Vagina (tissue), 2 donors: Measurements from ENCODE around the gene SPINT2. TPM values are rescaled to one million over a fixed set of nuclear protein-coding genes. Genes with fewer than 3 reads are reported as not detected.

Experiments
- DNase-seq, 2 donors: peaks; one replicate each; pipeline ENCODE4 v3.0.0-alpha.2; 2017; ENCODE audit errors: extremely low spot score in 2 of 2
- H3K27ac ChIP-seq: fragments of 200-600 bp; sonication (generic); one replicate; pipeline ENCODE4 v1.5.1; 2019
- H3K27me3 ChIP-seq: fragments of 200-600 bp; sonication (generic); one replicate; pipeline ENCODE4 v1.5.1; 2019
- H3K36me3 ChIP-seq, 2 donors: fragments of 200-600 bp; sonication (generic); one replicate each; pipeline ENCODE4 v1.5.1; 2017 to 2019
- H3K4me1 ChIP-seq: fragments of 200-600 bp; sonication (generic); one replicate; pipeline ENCODE4 v1.5.1; 2019
- H3K4me3 ChIP-seq, 2 donors: fragments of 200-600 bp; sonication (generic); 1 replicate in 1 of 2; 2 replicates in 1 of 2; pipeline ENCODE4 v1.5.1; 2016 to 2019
- H3K9me3 ChIP-seq: fragments of 200-600 bp; sonication (generic); one replicate; pipeline ENCODE4 v1.5.1; 2019
- POLR2A ChIP-seq, 2 donors: fragments of 450-650 bp; IDR thresholded peaks; one replicate each; pipeline ENCODE4 v1.6.1; 2017; ENCODE audit warnings: antibody characterized with exemption in 2 of 2, mild to moderate bottlenecking in 2 of 2, moderate library complexity in 2 of 2
- POLR2AphosphoS5 ChIP-seq, 2 donors: sonication (generic); formaldehyde crosslinking; IDR thresholded peaks; one replicate each; pipeline ENCODE4 v1.9.0; 2017; ENCODE audit warnings: antibody characterized with exemption in 2 of 2, mild to moderate bottlenecking in 2 of 2, low read depth in 1 of 2; ENCODE audit not compliant: insufficient read depth in 1 of 2
- intact Hi-C: fragments of 100-400 bp; cut with DNase I; formaldehyde crosslinking; loops from one replicate; pipeline ENCODE4 v1.15.1; 2023
- total RNA-seq: library from RNA; depleted of rRNA; stranded (reverse); fragments of >200 nt; gene quantifications from one replicate; pipeline ENCODE4 v1.2.3, GENCODE V29; 2016
- TF ChIP-seq, protein P1 (sequence below), 3 experiments: fragments of 450-650 bp in 2 of 3; fragments of 200-600 bp in 1 of 3; sonication (generic) in 1 of 3; IDR thresholded peaks; one replicate each; pipeline ENCODE4 v1.5.1; 2017 to 2019; ENCODE audit warnings: antibody characterized with exemption in 3 of 3, mild to moderate bottlenecking in 2 of 3, moderate library complexity in 2 of 3

SPINT2 gene
- total RNA-seq, 1 donor from 2014 or later: 174 TPM

DNA sequence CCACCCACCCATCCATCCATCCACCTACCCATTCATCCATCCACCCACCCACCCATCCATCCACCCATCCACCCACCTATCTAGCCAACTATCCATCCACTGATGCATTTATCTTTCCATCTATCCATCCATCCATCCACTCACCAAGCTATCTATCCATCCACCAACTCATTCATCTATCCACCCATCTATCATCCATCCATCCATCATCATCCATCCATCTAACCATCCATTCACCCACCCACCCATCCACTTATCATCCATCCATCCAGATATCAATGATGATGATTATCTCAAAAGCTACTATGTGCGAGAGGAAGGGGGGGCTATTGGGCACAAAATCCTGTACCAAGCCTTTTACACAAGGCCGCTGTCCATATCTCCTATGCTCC is 45.9 kb downstream of the SPINT2 start:
- H3K4me3 ChIP-seq: no peak overlapping the region
- H3K36me3 ChIP-seq: peaks cover 0 to 22% of the 10 kb centered on the region in 2 donors
- TF ChIP-seq POLR2A (IDR thresholded peaks at IDR 0.05): no peak
- TF ChIP-seq POLR2AphosphoS5 (IDR thresholded peaks at IDR 0.05; ENCODE audit: insufficient read depth in 1 of 2, low read depth in 1 of 2): no peak
- TF ChIP-seq, protein P1, sequence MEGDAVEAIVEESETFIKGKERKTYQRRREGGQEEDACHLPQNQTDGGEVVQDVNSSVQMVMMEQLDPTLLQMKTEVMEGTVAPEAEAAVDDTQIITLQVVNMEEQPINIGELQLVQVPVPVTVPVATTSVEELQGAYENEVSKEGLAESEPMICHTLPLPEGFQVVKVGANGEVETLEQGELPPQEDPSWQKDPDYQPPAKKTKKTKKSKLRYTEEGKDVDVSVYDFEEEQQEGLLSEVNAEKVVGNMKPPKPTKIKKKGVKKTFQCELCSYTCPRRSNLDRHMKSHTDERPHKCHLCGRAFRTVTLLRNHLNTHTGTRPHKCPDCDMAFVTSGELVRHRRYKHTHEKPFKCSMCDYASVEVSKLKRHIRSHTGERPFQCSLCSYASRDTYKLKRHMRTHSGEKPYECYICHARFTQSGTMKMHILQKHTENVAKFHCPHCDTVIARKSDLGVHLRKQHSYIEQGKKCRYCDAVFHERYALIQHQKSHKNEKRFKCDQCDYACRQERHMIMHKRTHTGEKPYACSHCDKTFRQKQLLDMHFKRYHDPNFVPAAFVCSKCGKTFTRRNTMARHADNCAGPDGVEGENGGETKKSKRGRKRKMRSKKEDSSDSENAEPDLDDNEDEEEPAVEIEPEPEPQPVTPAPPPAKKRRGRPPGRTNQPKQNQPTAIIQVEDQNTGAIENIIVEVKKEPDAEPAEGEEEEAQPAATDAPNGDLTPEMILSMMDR (IDR thresholded peaks at IDR 0.05): no peak
- intact Hi-C loops: no loop called here
- no peaks in the 10 kb centered on the region for H3K9me3 ChIP-seq
- H3K4me1 ChIP-seq: peaks cover 8% of the 10 kb centered on the region
- H3K27ac ChIP-seq: no peak overlapping the region
- no peak for DNase-seq
- no peaks in the 10 kb centered on the region for H3K27me3 ChIP-seq

DNA sequence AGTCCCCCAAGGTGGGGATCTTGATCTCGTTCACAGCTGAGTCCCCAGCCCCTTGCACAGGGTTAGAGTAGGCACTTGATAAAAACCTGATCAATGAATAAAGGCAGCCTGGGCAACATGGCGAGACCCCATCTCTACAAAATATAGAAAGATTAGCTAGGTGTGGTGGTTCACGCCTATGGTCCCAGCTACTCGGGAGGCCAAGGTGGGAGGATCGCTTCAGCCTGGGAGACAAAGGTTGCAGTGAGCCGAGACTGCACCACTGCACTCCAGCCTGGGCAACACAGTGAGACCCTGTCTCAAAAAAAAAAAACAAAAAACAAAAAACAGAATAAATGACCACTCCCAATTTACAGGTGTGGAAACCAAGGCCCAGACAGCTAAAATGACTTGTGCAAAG is 46.6 kb downstream of the SPINT2 start:
- H3K9me3 ChIP-seq: no peaks in the 10 kb centered on the region

DNA sequence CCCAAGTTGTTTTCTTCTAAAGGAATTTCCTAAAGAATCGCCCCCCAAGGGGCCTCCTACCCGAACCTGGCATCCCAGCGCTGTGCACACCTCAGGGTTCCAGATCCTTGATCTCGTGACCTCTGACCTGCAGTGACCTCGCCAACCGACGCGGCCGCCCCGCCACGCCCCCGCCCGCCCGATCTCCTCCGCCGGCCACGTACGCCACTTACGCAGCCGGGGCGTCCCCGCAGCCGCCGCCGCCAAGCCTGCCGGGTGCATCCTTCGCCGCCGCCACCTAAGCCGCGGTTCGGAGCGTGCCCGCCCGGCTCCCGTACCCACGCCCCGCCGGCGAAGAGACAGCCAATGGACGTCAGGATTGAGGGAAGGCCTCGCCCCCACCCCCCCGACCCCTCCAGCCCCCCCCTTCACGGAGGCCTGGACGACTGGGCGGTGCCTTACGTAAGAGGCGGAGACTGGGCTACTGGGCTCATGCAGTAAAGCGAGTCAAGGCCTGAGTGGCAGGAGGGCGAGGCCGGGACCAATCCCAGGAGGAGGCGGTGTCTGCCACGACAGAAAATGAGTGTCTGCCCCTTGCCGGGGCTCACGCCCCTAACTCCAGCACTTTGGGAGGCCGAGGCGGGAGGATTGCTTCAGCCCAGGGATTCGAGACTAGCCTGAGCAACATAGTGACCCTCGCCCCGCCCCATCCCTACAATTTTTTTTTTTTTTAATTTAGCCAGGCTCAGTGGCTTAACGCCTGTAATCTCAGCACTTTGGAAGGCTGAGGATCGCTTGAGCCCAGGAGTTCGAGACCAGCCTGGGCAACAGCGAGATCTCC is 51.5 kb downstream of the SPINT2 start, which contains the start of gene YIF1B:
Gene YIF1B (minus strand): TSS at position 291 of the 820 bp plus-strand sequence. CDS start 30 bp downstream, at position 261.
- Histone ChIP-seq H3K27me3 (no peaks in the 10 kb centered on the region), H3K4me1 (peaks cover 42% of the 10 kb centered on the region), H3K27ac (peak within 1 kb of the TSS; percentile 89), H3K36me3 (no peaks in the 10 kb centered on the region), H3K9me3 (no peaks in the 10 kb centered on the region), H3K4me3 (peak within 1 kb of the TSS; percentile 46 to 63)
- intact Hi-C loops: no loop called here
- TF ChIP-seq POLR2AphosphoS5 (IDR thresholded peaks at IDR 0.05; ENCODE audit: insufficient read depth in 1 of 2, low read depth in 1 of 2): peak; percentile 48 to 77
- TF ChIP-seq, protein P1 (IDR thresholded peaks at IDR 0.05): no peak
- no peak for TF ChIP-seq POLR2A (IDR thresholded peaks at IDR 0.05)
- peak in 1 of 2 donors; percentile 99 for DNase-seq

More for the DNA sequence above, 46.6 kb downstream of the SPINT2 start:
- Histone ChIP-seq H3K36me3 (peaks cover 0 to 22% of the 10 kb centered on the region in 2 donors), H3K27ac (no peak overlapping the region), H3K4me1 (peaks cover 5% of the 10 kb centered on the region), H3K27me3 (no peaks in the 10 kb centered on the region), H3K4me3 (no peak overlapping the region)
- DNase-seq: no peak
- TF ChIP-seq, protein P1 (IDR thresholded peaks at IDR 0.05): no peak
- TF ChIP-seq POLR2A (IDR thresholded peaks at IDR 0.05) (no peak), POLR2AphosphoS5 (IDR thresholded peaks at IDR 0.05; ENCODE audit: insufficient read depth in 1 of 2, low read depth in 1 of 2) (no peak)
- intact Hi-C loops: no loop called here

DNA sequence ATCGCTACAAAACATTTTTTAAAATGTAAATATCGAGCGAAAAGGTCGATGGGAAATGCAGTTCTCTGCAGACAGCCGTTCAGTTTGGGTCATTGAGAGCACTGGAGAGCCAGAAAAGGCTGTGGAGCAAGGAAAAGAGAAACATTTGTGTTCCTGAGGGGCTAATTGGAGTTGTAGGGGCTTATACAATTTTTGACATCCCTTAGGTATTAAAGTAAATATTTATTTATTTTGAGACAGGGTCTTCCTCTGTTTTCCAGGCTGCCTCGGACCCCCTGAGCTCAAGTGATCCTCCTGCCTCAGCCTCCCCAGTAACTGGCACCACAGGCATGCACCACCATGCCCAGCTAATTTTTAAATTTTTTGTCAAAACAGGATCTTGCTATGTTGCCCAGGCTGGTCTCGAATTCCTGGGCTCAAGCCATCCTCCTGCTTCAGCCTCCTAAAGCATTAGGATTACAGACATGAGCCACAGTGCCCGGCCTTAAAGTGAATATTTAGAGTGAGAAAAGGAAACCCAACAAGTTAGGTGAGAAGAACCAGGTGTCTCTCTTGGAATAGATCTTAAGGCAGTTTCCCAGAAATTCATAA is 52.2 kb downstream of the SPINT2 start:
- Histone ChIP-seq H3K4me1 (peaks cover 49% of the 10 kb centered on the region), H3K27me3 (no peaks in the 10 kb centered on the region), H3K27ac (peak overlapping the region; percentile 89), H3K4me3 (peak overlapping the region; percentile 46 to 63), H3K36me3 (no peaks in the 10 kb centered on the region), H3K9me3 (no peaks in the 10 kb centered on the region)
- DNase-seq: no peak
- TF ChIP-seq POLR2A (IDR thresholded peaks at IDR 0.05) (no peak), POLR2AphosphoS5 (IDR thresholded peaks at IDR 0.05; ENCODE audit: insufficient read depth in 1 of 2, low read depth in 1 of 2) (no peak)
- TF ChIP-seq, protein P1 (IDR thresholded peaks at IDR 0.05): no peak
- intact Hi-C loops: no loop called here
